Measurements from ENCODE around the gene CD72.
A peak's percentile ranks its signal among the peaks of the same experiment; 100 is the strongest.

Gene CD72

GRCh38 chr9:35659340-35659739 lies 41.1 kb upstream of the CD72 start:
- peak overlapping the region; percentile 94 for H3K4me2 ChIP-seq
- TF ChIP-seq Cebpa-rat (IDR thresholded peaks at IDR 0.05) = no peak
- H3K36me3 ChIP-seq = peaks cover 11% of the 10 kb centered on the region
- no peaks in the 10 kb centered on the region for H4K20me1 ChIP-seq
- no peaks in the 10 kb centered on the region for H3K27me3 ChIP-seq
- H3K4me3 ChIP-seq = peak overlapping the region; percentile 75
- peak overlapping the region; percentile 98; the same call in 1 of the 2 replicates for H3K27ac ChIP-seq
- no peaks in the 10 kb centered on the region for H3K9me3 ChIP-seq
- H3K4me1 ChIP-seq = peaks cover 79% of the 10 kb centered on the region
- H3K9ac ChIP-seq = peak overlapping the region; percentile 92

GRCh38 chr9:35658968-35659220 lies 40.7 kb upstream of the CD72 start:
- peaks cover 11% of the 10 kb centered on the region for H3K36me3 ChIP-seq
- no peaks in the 10 kb centered on the region for H4K20me1 ChIP-seq
- H3K27me3 ChIP-seq = no peaks in the 10 kb centered on the region
- TF ChIP-seq Cebpa-rat (IDR thresholded peaks at IDR 0.05) = no peak
- H3K4me1 ChIP-seq = peaks cover 79% of the 10 kb centered on the region
- H3K4me3 ChIP-seq = peak overlapping the region; percentile 75
- H3K9me3 ChIP-seq = no peaks in the 10 kb centered on the region
- peak overlapping the region; percentile 98 for H3K27ac ChIP-seq
- peak overlapping the region; percentile 92 for H3K9ac ChIP-seq
- H3K4me2 ChIP-seq = peak overlapping the region; percentile 94

GRCh38 chr9:35658137-35658967 lies 40.1 kb upstream of the CD72 start, which contains the start of gene CCDC107:
CCDC107 (plus strand) TSS chr9:35658292; CDS start chr9:35658380, 88 bp downstream.
- H3K36me3 ChIP-seq = peaks cover 11% of the 10 kb centered on the region
- no peaks in the 10 kb centered on the region for H3K27me3 ChIP-seq
- H3K9me3 ChIP-seq = no peaks in the 10 kb centered on the region
- peak within 1 kb of the TSS; percentile 75 for H3K4me3 ChIP-seq
- H3K4me1 ChIP-seq = peaks cover 75% of the 10 kb centered on the region
- no peak for TF ChIP-seq Cebpa-rat (IDR thresholded peaks at IDR 0.05)
- no peaks in the 10 kb centered on the region for H4K20me1 ChIP-seq
- peak within 1 kb of the TSS; percentile 94 for H3K4me2 ChIP-seq
- H3K27ac ChIP-seq = peak within 1 kb of the TSS; percentile 98
- H3K9ac ChIP-seq = peak within 1 kb of the TSS; percentile 92

GRCh38 chr9:35657546-35658136 lies 39.4 kb upstream of the CD72 start, which contains the start of gene RMRP:
RMRP (minus strand) TSS chr9:35658019.
- H3K4me1 ChIP-seq = peaks cover 71% of the 10 kb centered on the region
- H3K27ac ChIP-seq = peak within 1 kb of the TSS; percentile 98
- H3K27me3 ChIP-seq = no peaks in the 10 kb centered on the region
- no peak for TF ChIP-seq Cebpa-rat (IDR thresholded peaks at IDR 0.05)
- peaks cover 11% of the 10 kb centered on the region for H3K36me3 ChIP-seq
- H3K9ac ChIP-seq = peak within 1 kb of the TSS; percentile 92
- peak within 1 kb of the TSS; percentile 75 for H3K4me3 ChIP-seq
- H3K9me3 ChIP-seq = no peaks in the 10 kb centered on the region
- no peaks in the 10 kb centered on the region for H4K20me1 ChIP-seq
- H3K4me2 ChIP-seq = peak within 1 kb of the TSS; percentile 94

GRCh38 chr9:35656831-35657545 lies 38.8 kb upstream of the CD72 start:
- Histone ChIP-seq H3K4me2 (peak overlapping the region; percentile 94), H3K9me3 (no peaks in the 10 kb centered on the region), H3K9ac (peak overlapping the region; percentile 92; the same call in 1 of the 2 replicates), H4K20me1 (no peaks in the 10 kb centered on the region), H3K4me1 (peaks cover 71% of the 10 kb centered on the region), H3K36me3 (peaks cover 11% of the 10 kb centered on the region), H3K27me3 (no peaks in the 10 kb centered on the region), H3K27ac (peak overlapping the region; percentile 98), H3K4me3 (peak overlapping the region; percentile 75)
- no peak for TF ChIP-seq Cebpa-rat (IDR thresholded peaks at IDR 0.05)

- H3K4me3 ChIP-seq = no peak overlapping the region
- H3K9me3 ChIP-seq = no peaks in the 10 kb centered on the region
- H3K4me1 ChIP-seq = peaks cover 71% of the 10 kb centered on the region
- no peak overlapping the region for H3K9ac ChIP-seq
- no peaks in the 10 kb centered on the region for H4K20me1 ChIP-seq
- H3K36me3 ChIP-seq = peaks cover 11% of the 10 kb centered on the region
- TF ChIP-seq Cebpa-rat (IDR thresholded peaks at IDR 0.05) = no peak
- H3K4me2 ChIP-seq = peak overlapping the region; percentile 94; the same call in 1 of the 2 replicates
- H3K27ac ChIP-seq = no peak overlapping the region
- H3K27me3 ChIP-seq = no peaks in the 10 kb centered on the region
Observed at GRCh38 chr9:35656348-35656747, 38.1 kb upstream of the CD72 start.

GRCh38 chr9:35653611-35654010 lies 35.4 kb upstream of the CD72 start:
- TF ChIP-seq Cebpa-rat (IDR thresholded peaks at IDR 0.05) = no peak
- no peaks in the 10 kb centered on the region for H3K36me3 ChIP-seq
- H3K4me1 ChIP-seq = peaks cover 71% of the 10 kb centered on the region
- no peak overlapping the region for H3K27ac ChIP-seq
- no peak overlapping the region for H3K9ac ChIP-seq
- no peak overlapping the region for H3K4me3 ChIP-seq
- H4K20me1 ChIP-seq = no peaks in the 10 kb centered on the region
- no peaks in the 10 kb centered on the region for H3K9me3 ChIP-seq
- H3K27me3 ChIP-seq = no peaks in the 10 kb centered on the region
- no peak overlapping the region for H3K4me2 ChIP-seq

- H3K9me3 ChIP-seq = no peaks in the 10 kb centered on the region
- no peak for TF ChIP-seq Cebpa-rat (IDR thresholded peaks at IDR 0.05)
- peaks cover 79% of the 10 kb centered on the region for H3K4me1 ChIP-seq
- H3K4me2 ChIP-seq = no peak overlapping the region
- no peak overlapping the region for H3K9ac ChIP-seq
- no peaks in the 10 kb centered on the region for H3K36me3 ChIP-seq
- no peak overlapping the region for H3K4me3 ChIP-seq
- no peaks in the 10 kb centered on the region for H4K20me1 ChIP-seq
- no peak overlapping the region for H3K27ac ChIP-seq
- H3K27me3 ChIP-seq = no peaks in the 10 kb centered on the region
Observed at GRCh38 chr9:35652829-35653209, 34.6 kb upstream of the CD72 start.

- TF ChIP-seq Cebpa-rat (IDR thresholded peaks at IDR 0.05) = no peak
- Histone ChIP-seq H3K4me1 (peaks cover 81% of the 10 kb centered on the region), H3K9me3 (no peaks in the 10 kb centered on the region), H3K36me3 (no peaks in the 10 kb centered on the region), H3K9ac (no peak overlapping the region), H3K27ac (no peak overlapping the region; the same call in 1 of the 2 replicates), H3K4me3 (no peak overlapping the region), H4K20me1 (no peaks in the 10 kb centered on the region), H3K4me2 (peak overlapping the region; percentile 98), H3K27me3 (no peaks in the 10 kb centered on the region)
Observed at GRCh38 chr9:35651956-35652828, 34.0 kb upstream of the CD72 start.

Measured in BLaER1 (cell line).